ENCODE data around the gene BTBD2. TPM values are rescaled to one million over a fixed set of nuclear protein-coding genes. Genes with fewer than 3 reads are reported as not detected.
"Not testable (repeated sequence)": the region's sequence is repeated elsewhere in the genome, so short reads cannot be mapped to it uniquely, and the experiment has no call there.

BTBD2 gene
- total RNA-seq, 1 donor from 2014 or later: 81.5 TPM

DNA sequence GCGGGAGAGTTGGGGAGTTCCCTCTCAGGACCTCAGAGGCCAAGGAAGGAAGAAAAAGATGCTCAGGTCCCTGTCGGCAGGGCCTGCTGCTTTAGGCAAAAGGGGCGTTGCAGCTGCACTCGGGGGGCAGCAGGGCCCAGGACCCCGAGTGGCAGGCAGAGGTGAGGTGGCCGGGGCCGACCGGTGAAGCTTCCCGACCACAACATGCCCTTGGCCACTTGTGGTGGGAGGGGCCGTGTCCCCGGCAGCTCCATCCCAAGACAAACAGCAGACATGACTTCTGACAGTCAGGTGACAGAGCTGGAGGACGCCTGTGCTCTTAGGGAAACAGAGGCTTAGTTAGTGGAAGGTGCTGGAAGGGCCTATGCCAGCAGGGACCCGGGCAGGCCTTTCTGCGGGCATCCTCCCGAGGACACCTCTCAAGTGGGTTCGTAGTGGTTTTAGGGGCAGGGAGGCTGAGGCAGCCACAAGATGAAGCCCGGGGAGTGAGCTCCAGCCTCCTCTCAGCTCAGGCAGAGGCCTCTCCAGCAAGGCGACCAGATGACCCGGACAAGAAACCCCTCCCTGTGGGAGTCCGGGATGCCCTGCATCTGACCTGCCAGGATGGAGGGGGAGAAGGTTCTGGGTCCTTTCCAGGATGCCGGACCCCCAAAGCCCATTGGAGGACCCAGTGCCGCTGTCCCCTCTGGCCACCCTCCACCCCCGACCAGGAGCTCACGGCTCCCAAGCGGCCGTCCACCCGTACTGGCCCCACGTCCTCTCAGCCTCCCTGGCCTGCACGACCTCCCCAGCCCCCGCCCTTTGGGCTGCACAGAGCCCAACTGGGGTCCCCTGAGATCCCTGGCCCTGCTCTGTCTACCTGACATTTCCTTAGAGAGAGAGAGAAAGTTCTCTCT, 24.2 kb downstream of the BTBD2 start:
- no peak overlapping the region for H3K27ac ChIP-seq
- no peaks in the 10 kb centered on the region for H3K27me3 ChIP-seq
- TF ChIP-seq POLR2A (IDR thresholded peaks at IDR 0.05) (no peak), POLR2AphosphoS5 (IDR thresholded peaks at IDR 0.05; ENCODE audit: insufficient read depth in 1 of 2, low read depth in 1 of 2) (no peak)
- TF ChIP-seq, protein P1, sequence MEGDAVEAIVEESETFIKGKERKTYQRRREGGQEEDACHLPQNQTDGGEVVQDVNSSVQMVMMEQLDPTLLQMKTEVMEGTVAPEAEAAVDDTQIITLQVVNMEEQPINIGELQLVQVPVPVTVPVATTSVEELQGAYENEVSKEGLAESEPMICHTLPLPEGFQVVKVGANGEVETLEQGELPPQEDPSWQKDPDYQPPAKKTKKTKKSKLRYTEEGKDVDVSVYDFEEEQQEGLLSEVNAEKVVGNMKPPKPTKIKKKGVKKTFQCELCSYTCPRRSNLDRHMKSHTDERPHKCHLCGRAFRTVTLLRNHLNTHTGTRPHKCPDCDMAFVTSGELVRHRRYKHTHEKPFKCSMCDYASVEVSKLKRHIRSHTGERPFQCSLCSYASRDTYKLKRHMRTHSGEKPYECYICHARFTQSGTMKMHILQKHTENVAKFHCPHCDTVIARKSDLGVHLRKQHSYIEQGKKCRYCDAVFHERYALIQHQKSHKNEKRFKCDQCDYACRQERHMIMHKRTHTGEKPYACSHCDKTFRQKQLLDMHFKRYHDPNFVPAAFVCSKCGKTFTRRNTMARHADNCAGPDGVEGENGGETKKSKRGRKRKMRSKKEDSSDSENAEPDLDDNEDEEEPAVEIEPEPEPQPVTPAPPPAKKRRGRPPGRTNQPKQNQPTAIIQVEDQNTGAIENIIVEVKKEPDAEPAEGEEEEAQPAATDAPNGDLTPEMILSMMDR (IDR thresholded peaks at IDR 0.05): no peak
- DNase-seq (ENCODE audit: extremely low spot score in 2 of 2): no peak
- no peak overlapping the region for H3K4me3 ChIP-seq
- intact Hi-C loops (cut with DNase I): no loop called here
- peaks cover 0 to 53% of the 10 kb centered on the region in 2 donors for H3K36me3 ChIP-seq
- H3K9me3 ChIP-seq: no peaks in the 10 kb centered on the region
- no peaks in the 10 kb centered on the region for H3K4me1 ChIP-seq

DNA sequence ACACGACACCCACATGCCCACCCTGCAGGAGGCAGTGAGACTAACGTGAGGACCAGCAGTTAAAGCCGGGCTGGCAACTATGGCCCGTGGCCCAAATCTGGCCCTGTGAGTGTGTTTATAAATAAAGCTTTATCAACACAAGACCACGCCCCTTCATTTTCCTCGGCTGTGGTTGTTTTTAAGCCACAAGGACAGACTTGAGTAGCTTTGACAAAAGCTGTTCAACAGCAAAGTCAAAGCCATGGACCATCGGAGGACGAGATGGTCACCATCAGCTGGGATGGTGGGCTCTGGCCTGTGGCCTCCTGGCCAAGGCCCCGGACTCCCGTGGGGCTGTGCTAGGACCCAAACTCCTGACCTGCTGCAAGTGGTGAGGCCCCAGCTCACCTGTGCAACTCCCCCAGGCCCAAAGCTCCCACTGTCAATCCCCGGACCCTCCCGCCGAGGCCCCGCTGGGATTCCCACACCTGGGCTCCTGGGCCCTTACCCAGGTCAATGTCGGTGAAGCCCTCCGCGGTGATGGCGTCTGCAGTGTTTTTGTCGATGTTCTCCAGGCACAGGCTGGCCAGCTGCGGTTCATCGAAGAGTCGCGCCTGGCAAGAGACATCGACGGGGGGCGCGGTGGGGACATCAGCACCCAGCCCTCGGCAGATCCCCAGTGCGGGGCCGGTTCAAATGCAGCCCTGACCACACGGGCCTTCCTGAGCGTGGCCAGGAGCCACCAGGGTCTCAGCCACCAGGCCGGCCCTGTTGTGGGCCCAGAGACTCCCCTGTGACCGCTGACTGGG, 25.1 kb downstream of the BTBD2 start:
- TF ChIP-seq POLR2A (IDR thresholded peaks at IDR 0.05) (no peak), POLR2AphosphoS5 (IDR thresholded peaks at IDR 0.05; ENCODE audit: insufficient read depth in 1 of 2, low read depth in 1 of 2) (no peak)
- TF ChIP-seq, protein P1 (IDR thresholded peaks at IDR 0.05): no peak
- peaks cover 0 to 55% of the 10 kb centered on the region in 2 donors for H3K36me3 ChIP-seq
- intact Hi-C loops (cut with DNase I): no loop called here
- no peaks in the 10 kb centered on the region for H3K9me3 ChIP-seq
- H3K27ac ChIP-seq: no peak overlapping the region
- DNase-seq (ENCODE audit: extremely low spot score in 2 of 2): no peak
- H3K4me1 ChIP-seq: no peaks in the 10 kb centered on the region
- H3K4me3 ChIP-seq: no peak overlapping the region
- H3K27me3 ChIP-seq: no peaks in the 10 kb centered on the region

DNA sequence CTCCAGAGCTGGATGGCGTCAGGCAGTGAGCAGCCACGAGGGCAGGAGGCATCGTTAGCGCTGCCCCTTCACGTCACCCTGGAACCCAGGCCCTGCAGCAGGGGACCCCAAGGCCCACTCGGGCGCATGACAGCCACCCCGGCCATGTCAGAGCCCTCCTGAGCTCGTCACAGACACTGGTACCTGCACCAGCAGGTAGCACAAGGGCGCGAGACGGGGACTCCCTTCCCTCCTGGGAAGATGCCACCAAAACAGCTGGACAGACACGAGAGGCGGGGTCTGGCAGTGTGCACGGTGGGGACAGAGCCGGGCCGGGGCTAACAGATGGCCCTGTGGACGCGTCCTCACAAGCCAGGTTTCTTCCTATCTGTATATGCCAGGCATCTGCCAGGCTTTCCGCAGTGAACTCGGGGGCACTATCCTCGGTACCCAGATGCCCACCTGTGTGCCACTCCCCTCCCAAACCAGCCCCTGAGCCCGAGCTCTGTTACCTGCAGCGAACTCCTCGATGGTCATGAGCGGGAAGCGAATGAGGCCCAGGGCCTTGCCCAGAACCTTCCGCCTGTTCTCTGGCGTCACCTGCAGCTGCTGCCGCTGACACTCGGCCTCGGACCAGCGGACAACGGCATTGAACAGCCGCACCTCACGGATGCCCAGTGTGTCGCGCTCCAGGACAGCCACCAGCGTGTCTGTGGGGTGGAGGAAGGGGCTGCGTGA, 25.8 kb downstream of the BTBD2 start:
- no peak overlapping the region for H3K4me3 ChIP-seq
- intact Hi-C loops (cut with DNase I): no loop called here
- DNase-seq (ENCODE audit: extremely low spot score in 2 of 2): no peak
- no peaks in the 10 kb centered on the region for H3K4me1 ChIP-seq
- TF ChIP-seq, protein P1 (IDR thresholded peaks at IDR 0.05): no peak
- TF ChIP-seq POLR2AphosphoS5 (IDR thresholded peaks at IDR 0.05; ENCODE audit: insufficient read depth in 1 of 2, low read depth in 1 of 2) (no peak), POLR2A (IDR thresholded peaks at IDR 0.05) (no peak)
- peaks cover 0 to 61% of the 10 kb centered on the region in 2 donors for H3K36me3 ChIP-seq
- H3K27me3 ChIP-seq: no peaks in the 10 kb centered on the region
- no peaks in the 10 kb centered on the region for H3K9me3 ChIP-seq
- H3K27ac ChIP-seq: no peak overlapping the region

DNA sequence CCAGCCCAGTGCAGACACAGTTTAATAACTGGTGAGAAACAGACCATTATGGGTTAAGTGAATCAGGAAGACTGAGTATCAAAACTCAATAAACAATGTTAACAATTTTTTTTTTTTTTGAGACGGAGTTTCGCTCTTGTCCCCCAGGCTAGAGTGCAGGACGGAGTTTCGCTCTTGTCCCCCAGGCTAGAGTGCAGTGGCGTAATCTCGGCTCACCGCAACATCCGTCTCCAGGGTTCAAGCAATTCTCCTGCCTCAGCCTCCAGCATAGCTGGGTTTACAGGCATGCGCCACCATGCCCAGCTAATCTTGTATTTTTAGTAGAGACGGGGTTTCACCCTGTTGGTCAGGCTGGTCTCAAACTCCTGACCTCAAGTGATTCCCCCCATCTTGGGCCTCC, 27.1 kb downstream of the BTBD2 start:
- H3K9me3 ChIP-seq; H3K27ac ChIP-seq; H3K4me3 ChIP-seq; intact Hi-C loops (cut with DNase I); H3K27me3 ChIP-seq; DNase-seq (ENCODE audit: extremely low spot score in 2 of 2); H3K4me1 ChIP-seq: not testable (repeated sequence)
- H3K36me3 ChIP-seq: peaks cover 0 to 59% of the 10 kb centered on the region in 2 donors

All from vagina (tissue), 2 donors.